HL-60 (cell line): Measurements from ENCODE around the gene RAB1B.

Source experiments
- DNase-seq, 2 experiments: peaks; one replicate each; pipeline ENCODE4 v3.0.0-alpha.2; 2010 to 2020; ENCODE audit warnings: low read depth in 1 of 2, low spot score in 1 of 2
- H3K27ac ChIP-seq: fragments of 250-450 bp; sonication (Bioruptor Pico); replicated peaks from 2 replicates; pipeline ENCODE4 v1.5.1; 2020; ENCODE audit warnings: mild to moderate bottlenecking, moderate library complexity
- H3K27me3 ChIP-seq: fragments of 250-450 bp; sonication (Bioruptor Pico); 2 replicates; pipeline ENCODE4 v1.5.1; 2021; ENCODE audit warnings: mild to moderate bottlenecking, moderate library complexity; ENCODE audit not compliant: insufficient read depth, poor library complexity, severe bottlenecking
- H3K4me3 ChIP-seq: replicated peaks from 2 replicates; pipeline ENCODE4 v1.5.1; 2011; ENCODE audit warnings: mild to moderate bottlenecking, control low read depth, low read length; ENCODE audit not compliant: insufficient read depth
- CTCF ChIP-seq: IDR thresholded peaks from one replicate; pipeline ENCODE4 v1.5.1; 2011; ENCODE audit warnings: low read length, control low read depth, inconsistent platforms; ENCODE audit not compliant: insufficient read depth
- GABPA ChIP-seq: IDR thresholded peaks from 2 replicates; pipeline ENCODE4 v1.6.1; 2012; ENCODE audit warnings: low read depth
- POLR2AphosphoS5 ChIP-seq: IDR thresholded peaks from 2 replicates; pipeline ENCODE4 v1.6.1; 2012; ENCODE audit warnings: low read depth
- SPI1 ChIP-seq: IDR thresholded peaks from 2 replicates; pipeline ENCODE4 v1.6.1; 2012; ENCODE audit warnings: low read depth, mild to moderate bottlenecking, borderline replicate concordance
- TF ChIP-seq, protein P1 (sequence below): IDR thresholded peaks from 2 replicates; pipeline ENCODE4 v1.6.1; 2012; ENCODE audit warnings: low read depth; ENCODE audit not compliant: insufficient replicate concordance

The RAB1B gene

DNA sequence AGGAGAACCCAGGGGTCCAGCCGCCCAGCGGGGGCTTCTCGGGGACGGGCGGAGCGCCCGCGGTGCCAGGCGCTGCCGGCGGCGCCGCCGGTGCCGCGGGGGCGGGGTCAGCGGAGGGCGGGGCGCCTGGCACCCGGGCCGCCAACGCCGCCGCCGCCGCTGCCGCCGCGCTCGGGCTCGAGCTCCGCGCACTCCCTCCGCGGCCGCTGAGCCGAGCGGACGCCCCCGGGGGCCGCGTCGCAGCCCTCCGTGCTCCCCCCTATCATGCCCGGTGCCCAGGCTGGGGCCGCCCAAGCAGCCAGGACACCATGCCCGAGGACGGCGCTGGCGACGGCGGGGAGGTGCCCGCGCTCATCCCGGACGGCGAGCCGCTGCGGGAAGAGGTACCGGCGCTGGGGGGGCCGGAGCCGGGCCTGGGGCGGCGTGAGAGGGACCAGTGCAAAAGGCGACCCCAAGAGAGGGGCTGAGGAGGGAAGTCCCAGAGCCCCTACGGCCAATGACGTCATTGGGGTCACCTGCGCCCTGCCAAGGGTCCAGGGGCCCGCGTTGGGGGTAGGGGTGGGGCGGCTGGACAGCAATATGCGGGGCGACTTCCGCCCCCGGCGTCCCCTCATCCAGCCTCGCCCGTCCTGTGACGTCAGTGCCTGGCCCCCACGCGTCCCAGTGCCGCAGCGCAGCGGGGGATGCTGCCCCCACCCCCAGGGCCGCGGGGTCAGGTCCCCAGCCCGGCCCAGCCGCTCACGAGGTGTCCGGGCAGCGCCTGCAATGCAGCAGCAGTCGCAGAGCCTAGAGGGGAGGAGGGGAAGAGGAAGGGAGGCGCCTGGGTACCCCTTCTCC lies 23.5 kb downstream of the RAB1B start, which contains the start of gene TMEM151A:
Gene TMEM151A (plus strand): TSS at position 189 of the 837 bp plus-strand sequence. CDS start 120 bp downstream, at position 309.
- no peak for DNase-seq
- TF ChIP-seq GABPA (no peak), POLR2AphosphoS5 (no peak), SPI1 (no peak), CTCF (no peak)
- TF ChIP-seq, protein P1, sequence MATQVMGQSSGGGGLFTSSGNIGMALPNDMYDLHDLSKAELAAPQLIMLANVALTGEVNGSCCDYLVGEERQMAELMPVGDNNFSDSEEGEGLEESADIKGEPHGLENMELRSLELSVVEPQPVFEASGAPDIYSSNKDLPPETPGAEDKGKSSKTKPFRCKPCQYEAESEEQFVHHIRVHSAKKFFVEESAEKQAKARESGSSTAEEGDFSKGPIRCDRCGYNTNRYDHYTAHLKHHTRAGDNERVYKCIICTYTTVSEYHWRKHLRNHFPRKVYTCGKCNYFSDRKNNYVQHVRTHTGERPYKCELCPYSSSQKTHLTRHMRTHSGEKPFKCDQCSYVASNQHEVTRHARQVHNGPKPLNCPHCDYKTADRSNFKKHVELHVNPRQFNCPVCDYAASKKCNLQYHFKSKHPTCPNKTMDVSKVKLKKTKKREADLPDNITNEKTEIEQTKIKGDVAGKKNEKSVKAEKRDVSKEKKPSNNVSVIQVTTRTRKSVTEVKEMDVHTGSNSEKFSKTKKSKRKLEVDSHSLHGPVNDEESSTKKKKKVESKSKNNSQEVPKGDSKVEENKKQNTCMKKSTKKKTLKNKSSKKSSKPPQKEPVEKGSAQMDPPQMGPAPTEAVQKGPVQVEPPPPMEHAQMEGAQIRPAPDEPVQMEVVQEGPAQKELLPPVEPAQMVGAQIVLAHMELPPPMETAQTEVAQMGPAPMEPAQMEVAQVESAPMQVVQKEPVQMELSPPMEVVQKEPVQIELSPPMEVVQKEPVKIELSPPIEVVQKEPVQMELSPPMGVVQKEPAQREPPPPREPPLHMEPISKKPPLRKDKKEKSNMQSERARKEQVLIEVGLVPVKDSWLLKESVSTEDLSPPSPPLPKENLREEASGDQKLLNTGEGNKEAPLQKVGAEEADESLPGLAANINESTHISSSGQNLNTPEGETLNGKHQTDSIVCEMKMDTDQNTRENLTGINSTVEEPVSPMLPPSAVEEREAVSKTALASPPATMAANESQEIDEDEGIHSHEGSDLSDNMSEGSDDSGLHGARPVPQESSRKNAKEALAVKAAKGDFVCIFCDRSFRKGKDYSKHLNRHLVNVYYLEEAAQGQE: no peak
- Histone ChIP-seq H3K27ac (no peak within 1 kb of the TSS), H3K4me3 (peak within 1 kb of the TSS; percentile 26; the same call in 1 of the 2 replicates), H3K27me3 (peaks cover 17% of the 10 kb centered on the region)

- no peak overlapping the region for H3K27ac ChIP-seq
- H3K4me3 ChIP-seq: no peak overlapping the region
- TF ChIP-seq, protein P1: no peak
- TF ChIP-seq SPI1: no peak
- TF ChIP-seq GABPA: no peak
- no peak for TF ChIP-seq POLR2AphosphoS5
- no peak for TF ChIP-seq CTCF
- peaks cover 17% of the 10 kb centered on the region for H3K27me3 ChIP-seq
- DNase-seq: no peak
Observed at GRCh38 chr11:66292543-66293332, 24.3 kb downstream of the RAB1B start.

- no peak overlapping the region for H3K4me3 ChIP-seq
- no peak for DNase-seq
- H3K27ac ChIP-seq: no peak overlapping the region
- TF ChIP-seq SPI1 (no peak), POLR2AphosphoS5 (no peak), CTCF (no peak), GABPA (no peak)
- TF ChIP-seq, protein P1: no peak
- peaks cover 17% of the 10 kb centered on the region for H3K27me3 ChIP-seq
Observed at GRCh38 chr11:66293352-66293751, 24.9 kb downstream of the RAB1B start.
